K562 (cell line): ENCODE results near the gene CDH20. TPM values are rescaled to one million over a fixed set of nuclear protein-coding genes. Genes with fewer than 3 reads are reported as not detected.

Experiments used
- ATAC-seq: fragments of 200-7000 bp; cut with Tn5 transposase; 3 replicates; pipeline ENCODE4 v1.9.1; 2020; ENCODE audit warnings: moderate library complexity
- BruUV-seq: library from RNA; stranded (reverse); fragments of 400-500 nt; replicated peaks from 2 replicates; lab custom pipeline; 2021; lab: Mats Ljungman, UMichigan
- CTCF ChIA-PET: fragments of 300-600 bp; formaldehyde crosslinking; extraction: SDS; loops from one replicate; lab custom pipeline; 2021; ENCODE audit warnings: low intra/inter-chr PET ratio; lab: Yijun Ruan, JAX
- POLR2A ChIA-PET: fragments of 300-600, 350-650 bp; sonication (Branson Sonifier 250); formaldehyde crosslinking; extraction: SDS; loops from one replicate; lab custom pipeline; 2021; ENCODE audit warnings: antibody characterized with exemption, inconsistent platforms; lab: Yijun Ruan, JAX
- DNase-seq, 4 experiments: peaks; one replicate each; pipeline versions ENCODE4 v3.0.0 to v3.0.0-alpha.2; 2011 to 2018; ENCODE audit warnings: low spot score in 3 of 4, mixed read lengths in 3 of 4; ENCODE audit errors: extremely low read depth in 1 of 4
- FAIRE-seq: peaks from 2 replicates; lab custom pipeline; 2011; peaks lifted over from hg19 to GRCh38; lab: Jason Lieb, UNC
- H2AFZ ChIP-seq: 2 replicates; pipeline ENCODE4 v1.6.0; 2011; ENCODE audit warnings: low read depth, low read length, control low read depth, inconsistent platforms
- H3K27ac ChIP-seq: fragments of 200-600 bp; 3 replicates; pipeline ENCODE4 v1.8.0; 2011; ENCODE audit warnings: low read depth, mild to moderate bottlenecking, control low read depth, inconsistent platforms, low read length, moderate library complexity, mixed read lengths; ENCODE audit errors: extremely low read depth
- H3K27me3 ChIP-seq, 2 experiments: fragments of 300-600 bp in 1 of 2; 2 replicates in 1 of 2; 3 replicates in 1 of 2; pipeline versions ENCODE4 v1.6.0 to v1.8.0; 2011; ENCODE audit warnings: inconsistent platforms in 2 of 2, low read length in 2 of 2, mild to moderate bottlenecking in 1 of 2, mixed read lengths in 1 of 2, moderate library complexity in 1 of 2; ENCODE audit not compliant: control insufficient read depth in 2 of 2, insufficient read depth in 2 of 2
- H3K36me3 ChIP-seq: fragments of 300-600 bp; 3 replicates; pipeline ENCODE4 v1.8.0; 2011; ENCODE audit warnings: mild to moderate bottlenecking, low read length, inconsistent platforms; ENCODE audit not compliant: control insufficient read depth, insufficient read depth
- H3K4me1 ChIP-seq, 2 experiments: fragments of 200-600 bp in 1 of 2; replicated peaks in 1 of 2; 2 replicates in 1 of 2; 3 replicates in 1 of 2; pipeline versions ENCODE4 v1.5.1 to v1.8.0; 2011; ENCODE audit warnings: inconsistent platforms in 2 of 2, low read length in 2 of 2, mild to moderate bottlenecking in 1 of 2, mixed read lengths in 1 of 2, moderate library complexity in 1 of 2; ENCODE audit not compliant: control insufficient read depth in 2 of 2, insufficient read depth in 2 of 2
- H3K4me2 ChIP-seq: 2 replicates; pipeline ENCODE4 v1.6.1; 2011; ENCODE audit warnings: low read length, control low read depth, inconsistent platforms, mixed read lengths; ENCODE audit not compliant: insufficient read depth
- H3K4me3 ChIP-seq: fragments of 200-600 bp; sonication (generic), shearing (Covaris generic); 2 replicates; pipeline ENCODE4 v1.5.1; 2016; ENCODE audit warnings: control low read depth, inconsistent platforms
- H3K79me2 ChIP-seq: fragments of 200-600 bp; 3 replicates; pipeline ENCODE4 v1.8.0; 2011; ENCODE audit warnings: low read length, inconsistent platforms; ENCODE audit not compliant: control insufficient read depth, insufficient read depth
- H3K9ac ChIP-seq, 2 experiments: 2 replicates each; pipeline versions ENCODE4 v1.6.0 to v1.6.1; 2011; ENCODE audit warnings: low read depth in 2 of 2, low read length in 2 of 2, control low read depth in 1 of 2, inconsistent platforms in 1 of 2, mild to moderate bottlenecking in 1 of 2, mixed read lengths in 1 of 2; ENCODE audit not compliant: insufficient read depth in 1 of 2
- H3K9me1 ChIP-seq: one replicate; pipeline ENCODE4 v1.6.0; 2011; ENCODE audit warnings: inconsistent platforms, mild to moderate bottlenecking, low read length, moderate library complexity; ENCODE audit not compliant: control insufficient read depth, insufficient read depth
- H3K9me3 ChIP-seq: replicated peaks from 2 replicates; pipeline ENCODE4 v1.5.1; 2011; ENCODE audit warnings: low read depth, low read length, inconsistent platforms; ENCODE audit not compliant: control insufficient read depth, insufficient read depth
- H4K20me1 ChIP-seq: replicated peaks from 2 replicates; pipeline ENCODE4 v1.6.1; 2011; ENCODE audit warnings: low read length, inconsistent platforms, mixed read lengths; ENCODE audit not compliant: control insufficient read depth, insufficient read depth
- CREM ChIP-seq: IDR thresholded peaks from 2 replicates; pipeline ENCODE4 v1.6.1; 2014; ENCODE audit warnings: antibody characterized with exemption, low read depth
- FOXJ2 ChIP-seq: fragments of 200-800 bp; sonication (Bioruptor generic); IDR thresholded peaks from 2 replicates; pipeline ENCODE4 v1.6.1; 2016; ENCODE audit warnings: missing genetic modification characterization, missing compliant biosample characterization
- KDM5B ChIP-seq: fragments of 200-600 bp; sonication (generic); IDR thresholded peaks from 2 replicates; pipeline ENCODE4 v1.6.1; 2012; ENCODE audit warnings: low read depth, mild to moderate bottlenecking, moderate library complexity, low read length, control low read depth, inconsistent platforms; ENCODE audit not compliant: insufficient replicate concordance
- KLF6 ChIP-seq: fragments of 250-450 bp; sonication (Bioruptor Pico); IDR thresholded peaks from 2 replicates; pipeline ENCODE4 v1.4.0; 2020; ENCODE audit warnings: mild to moderate bottlenecking, moderate library complexity, borderline replicate concordance
- MGA ChIP-seq: fragments of 450-650 bp; IDR thresholded peaks from 2 replicates; pipeline ENCODE4 v1.6.1; 2016; ENCODE audit warnings: mild to moderate bottlenecking, moderate library complexity
- PTTG1 ChIP-seq: fragments of 450-650 bp; IDR thresholded peaks from 2 replicates; pipeline ENCODE4 v1.6.1; 2016; ENCODE audit warnings: low read depth, mild to moderate bottlenecking, missing genetic modification characterization, missing compliant biosample characterization
- RBM17 ChIP-seq: fragments of 200-400 bp; formaldehyde crosslinking; IDR thresholded peaks from 2 replicates; pipeline ENCODE4 v1.6.1; 2017; ENCODE audit warnings: low read depth, mild to moderate bottlenecking, low read length, borderline replicate concordance
- ZC3H11A ChIP-seq: IDR thresholded peaks from 2 replicates; pipeline ENCODE4 v1.6.1; 2012; ENCODE audit warnings: low read depth, low read length, improper control_type of control experiment
- ZNF311 ChIP-seq: fragments of 250-450 bp; sonication (Bioruptor Pico); IDR thresholded peaks from 2 replicates; pipeline ENCODE4 v1.4.0; 2020; ENCODE audit warnings: mild to moderate bottlenecking, moderate library complexity
- ZNF584 ChIP-seq: fragments of 200-800 bp; sonication (Bioruptor generic); IDR thresholded peaks from 2 replicates; pipeline ENCODE4 v1.6.1; 2016; ENCODE audit warnings: low read depth, mild to moderate bottlenecking, missing genetic modification characterization, missing compliant biosample characterization
- ZNF740 ChIP-seq, 3 experiments: fragments of 200-800 bp in 1 of 3; sonication (Bioruptor generic) in 1 of 3; sonication (generic) in 1 of 3; formaldehyde crosslinking in 1 of 3; IDR thresholded peaks; 2 replicates each; pipeline versions ENCODE4 v1.6.1 to v1.8.0; 2016 to 2022; ENCODE audit warnings: mild to moderate bottlenecking in 2 of 3, missing compliant biosample characterization in 2 of 3, missing genetic modification characterization in 2 of 3, missing genetic modification reagents in 1 of 3
- WGBS: fragments of 100-300 bp; shearing (Covaris generic); methylation state at CpG from one replicate; pipeline ENCODE4 v1.1.6; 2016; ENCODE audit warnings: low coverage, mixed read lengths; ENCODE audit not compliant: insufficient coverage; ENCODE audit errors: missing lambda C conversion rate; 5-methylcytosine and 5-hydroxymethylcytosine counted together
- in situ Hi-C: fragments of 300-500 bp; cut with MboI; formaldehyde crosslinking; loops from 4 replicates; pipeline ENCODE4 v1.15.0; 2018; ENCODE audit warnings: inconsistent platforms, mixed read lengths
- intact Hi-C: fragments of 100-400 bp; cut with micrococcal nuclease; formaldehyde crosslinking; loops from 2 replicates; pipeline ENCODE4 v1.14.2; 2022
- polyA plus RNA-seq, 8 experiments: library from polyadenylated mRNA; depleted of rRNA in 4 of 8; stranded (reverse) in 5 of 8; unstranded in 3 of 8; fragments of >200 nt; fragmentation: Nextera tagmentation in 2 of 8; fragmentation: Illumina TruSeq in 1 of 8; extraction: Ambion mirVana in 2 of 8; extraction: Trizol in 1 of 8; gene quantifications; 2 replicates each; pipeline versions ENCODE4 v1.2.1 to v1.2.3, GENCODE V29; 2011 to 2014; ENCODE audit warnings: inconsistent platforms in 1 of 8, missing spikeins in 1 of 8
- total RNA-seq, 7 experiments: library from RNA; depleted of rRNA in 6 of 7; stranded (reverse); fragments of >200 nt in 6 of 7; fragmentation: Illumina TruSeq in 2 of 7; extraction: Trizol in 2 of 7; gene quantifications; 2 replicates each; pipeline versions ENCODE4 v1.2.1 to v1.2.3, GENCODE V29; 2011 to 2021; ENCODE audit warnings: low replicate concordance in 1 of 7

CDH20 gene
- total and polyA plus RNA-seq, 9 of the 15 experiments (the other 6 are each of a cell fraction or from before 2014, with no cell fraction given), result not detected

- intact Hi-C loops, result no loop called here
- H4K20me1 ChIP-seq, result no peaks in the 10 kb centered on the region
- 0% methylated on average over 4 of the region's 4 CpGs for WGBS
- POLR2A ChIA-PET, result no interaction called here
- H3K4me2 ChIP-seq, result no peak overlapping the region
- no peaks in the 10 kb centered on the region for H3K79me2 ChIP-seq
- H3K27ac ChIP-seq, result no peak overlapping the region
- no TSS peak for BruUV-seq
- H3K36me3 ChIP-seq, result no peaks in the 10 kb centered on the region
- in situ Hi-C loops, result no loop called here
- H3K9ac ChIP-seq, result no peak overlapping the region
- no peak for ATAC-seq
- no peaks in the 10 kb centered on the region for H3K27me3 ChIP-seq
- no peak overlapping the region for H3K4me3 ChIP-seq
- no peaks in the 10 kb centered on the region for H3K9me3 ChIP-seq
- no peak for DNase-seq
- no peak for FAIRE-seq
- no peaks in the 10 kb centered on the region for H3K9me1 ChIP-seq
- H2AFZ ChIP-seq, result no peak overlapping the region
- no peaks in the 10 kb centered on the region for H3K4me1 ChIP-seq
- CTCF ChIA-PET, result no interaction called here
- TF ChIP-seq ZNF740 (CRISPR knock-in tag; IDR thresholded peaks at IDR 0.05), result no peak
- no peak for TF ChIP-seq ZNF740 (tag; IDR thresholded peaks at IDR 0.05)
- TF ChIP-seq FOXJ2, result no peak
- TF ChIP-seq ZNF311 (CRISPR knock-in tag), result no peak
- TF ChIP-seq ZC3H11A, result no peak
- no peak for TF ChIP-seq KDM5B
- TF ChIP-seq PTTG1 (tag), result no peak
- TF ChIP-seq RBM17, result no peak
- no peak for TF ChIP-seq CREM
- no peak for TF ChIP-seq ZNF584 (CRISPR knock-in tag)
- TF ChIP-seq KLF6 (CRISPR knock-in tag), result no peak
- no peak for TF ChIP-seq MGA
These were observed 67.5 kb downstream of the CDH20 start for GRCh38 chr18:61400716-61401115.
